Activated CD4-positive, alpha-beta T cell treated with anti-CD3 and anti-CD28 coated beads for 4 hours (primary cell): ENCODE results near the gene SLAMF9.
"Not testable (repeated sequence)": the region's sequence is repeated elsewhere in the genome, so short reads cannot be mapped to it uniquely, and the experiment has no call there.

ENCODE experiments used
- DNase-seq, 2 donors: peaks; one replicate each; pipeline ENCODE4 v3.0.0-alpha.2; 2020

SLAMF9 gene

GRCh38 chr1:159920202-159920601, 33.8 kb downstream of the SLAMF9 start:
- no peak for DNase-seq

- DNase-seq: no peak
Observed at GRCh38 chr1:159919236-159919865, 34.7 kb downstream of the SLAMF9 start.

- DNase-seq: no peak
Observed at GRCh38 chr1:159918352-159919200, 35.5 kb downstream of the SLAMF9 start.

GRCh38 chr1:159917533-159918351, 36.3 kb downstream of the SLAMF9 start:
- DNase-seq: no peak

GRCh38 chr1:159916242-159917051, 37.6 kb downstream of the SLAMF9 start:
- no peak for DNase-seq

- no peak for DNase-seq
Observed at GRCh38 chr1:159915571-159916241, 38.3 kb downstream of the SLAMF9 start.

- DNase-seq: no peak
Observed at GRCh38 chr1:159914252-159915018, 39.6 kb downstream of the SLAMF9 start.

GRCh38 chr1:159913451-159914192, 40.4 kb downstream of the SLAMF9 start:
- no peak for DNase-seq

- no peak for DNase-seq
Observed at GRCh38 chr1:159911326-159912070, 42.5 kb downstream of the SLAMF9 start.

GRCh38 chr1:159908031-159908940, 45.8 kb downstream of the SLAMF9 start:
- DNase-seq: no peak

- DNase-seq: no peak
Observed at GRCh38 chr1:159906960-159907359, 47.1 kb downstream of the SLAMF9 start.

GRCh38 chr1:159904036-159904435, 50.0 kb downstream of the SLAMF9 start:
- DNase-seq: not testable (repeated sequence)

- no peak for DNase-seq
Observed at GRCh38 chr1:159902541-159902940, 51.5 kb downstream of the SLAMF9 start.
